ENCODE results near the gene FAAP20.

- TF ChIP-seq EZH2 (IDR thresholded peaks at IDR 0.05; ENCODE audit: insufficient read depth, poor library complexity, severe bottlenecking), result no peak
- TF ChIP-seq EZH2phosphoT487 (IDR thresholded peaks at IDR 0.05; ENCODE audit: insufficient read depth, low read depth), result no peak
Observed at GRCh38 chr1:2183937-2184334, 10.6 kb downstream of the FAAP20 start.
